ENCODE data around the gene CD48. TPM values are rescaled to one million over a fixed set of nuclear protein-coding genes. Genes with fewer than 3 reads are reported as not detected.

Gene CD48
- total and polyA plus RNA-seq, 3 experiments from 2014 or later = 224 to 250 (median 234) TPM

GRCh38 chr1:160659566-160659965 lies 52.1 kb downstream of the CD48 start:
- Histone ChIP-seq H3K4me1 (ENCODE audit: insufficient read depth, low read length) (peaks cover 49% of the 10 kb centered on the region), H3K4me3 (ENCODE audit: low read length) (no peak overlapping the region), H3K36me3 (ENCODE audit: insufficient read depth, low read length) (no peaks in the 10 kb centered on the region), H3K27me3 (ENCODE audit: insufficient read depth, low read length, poor library complexity, severe bottlenecking) (no peaks in the 10 kb centered on the region), H3K9me3 (ENCODE audit: low read length) (no peaks in the 10 kb centered on the region), H3K27ac (ENCODE audit: low read depth, low read length) (no peak overlapping the region)
- H3K27ac Mint-ChIP-seq = no peak overlapping the region
- peaks cover 37 to 56% (median 54%) of the 10 kb centered on the region in 3 donors for H3K4me1 Mint-ChIP-seq
- H3K9me3 Mint-ChIP-seq = no peaks in the 10 kb centered on the region
- H3K36me3 Mint-ChIP-seq = peaks cover 0 to 7% (median 2%) of the 10 kb centered on the region in 3 donors
- ChIA-PET POLR2A (no interaction called here), CTCF (no interaction called here)
- no peak overlapping the region for H3K4me3 Mint-ChIP-seq
- DNase-seq = no peak
- H3K27me3 Mint-ChIP-seq = no peaks in the 10 kb centered on the region

DNA sequence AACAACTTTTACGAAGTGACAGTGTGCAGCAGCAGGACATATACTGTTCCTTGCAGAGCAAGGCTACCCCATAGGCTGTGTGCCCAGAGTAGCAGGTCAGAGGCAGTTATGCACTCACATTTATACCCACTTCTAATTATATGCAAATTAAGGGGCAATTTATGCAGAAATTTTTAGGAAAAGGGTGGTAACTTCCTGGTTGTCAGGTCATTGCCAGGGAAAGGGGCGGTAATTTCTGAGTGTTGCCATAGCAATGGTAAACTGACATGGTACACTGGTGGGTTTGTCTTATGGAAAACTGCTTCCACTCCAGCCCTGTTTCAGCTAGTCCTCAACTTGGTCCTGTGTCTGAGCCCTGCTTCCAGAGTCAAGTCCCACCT lies 52.8 kb downstream of the CD48 start:
- Histone ChIP-seq H3K27ac (ENCODE audit: low read depth, low read length) (no peak overlapping the region), H3K9me3 (ENCODE audit: low read length) (no peaks in the 10 kb centered on the region), H3K36me3 (ENCODE audit: insufficient read depth, low read length) (no peaks in the 10 kb centered on the region), H3K4me3 (ENCODE audit: low read length) (no peak overlapping the region), H3K27me3 (ENCODE audit: insufficient read depth, low read length, poor library complexity, severe bottlenecking) (no peaks in the 10 kb centered on the region), H3K4me1 (ENCODE audit: insufficient read depth, low read length) (peaks cover 42% of the 10 kb centered on the region)
- ChIA-PET CTCF (interaction anchor here (1.5 kb wide), 1 partner anchor 40 kb away, joined by 4 read pairs; no protein-coding TSS in a partner anchor), POLR2A (no interaction called here)
- no peaks in the 10 kb centered on the region for H3K27me3 Mint-ChIP-seq
- H3K4me1 Mint-ChIP-seq = peaks cover 33 to 51% (median 49%) of the 10 kb centered on the region in 3 donors
- DNase-seq = no peak
- H3K9me3 Mint-ChIP-seq = no peaks in the 10 kb centered on the region
- H3K4me3 Mint-ChIP-seq = no peak overlapping the region
- H3K27ac Mint-ChIP-seq = peak overlapping the region in 1 of 8 donors; percentile 59
- peaks cover 0 to 7% (median 2%) of the 10 kb centered on the region in 3 donors for H3K36me3 Mint-ChIP-seq

GRCh38 chr1:160658162-160658813 lies 53.3 kb downstream of the CD48 start:
- Mint-ChIP-seq H3K36me3 (peaks cover 0 to 7% (median 2%) of the 10 kb centered on the region in 3 donors), H3K4me1 (peaks cover 29 to 50% (median 44%) of the 10 kb centered on the region in 3 donors), H3K4me3 (no peak overlapping the region), H3K27me3 (no peaks in the 10 kb centered on the region), H3K27ac (no peak overlapping the region), H3K9me3 (no peaks in the 10 kb centered on the region)
- H3K4me1 ChIP-seq (ENCODE audit: insufficient read depth, low read length) = peaks cover 42% of the 10 kb centered on the region
- no peaks in the 10 kb centered on the region for H3K9me3 ChIP-seq (ENCODE audit: low read length)
- POLR2A ChIA-PET = no interaction called here
- no peak for DNase-seq
- H3K27me3 ChIP-seq (ENCODE audit: insufficient read depth, low read length, poor library complexity, severe bottlenecking) = no peaks in the 10 kb centered on the region
- CTCF ChIA-PET = interaction anchor here (1.5 kb wide), 1 partner anchor 39 kb away, joined by 4 read pairs; no protein-coding TSS in a partner anchor
- H3K36me3 ChIP-seq (ENCODE audit: insufficient read depth, low read length) = no peaks in the 10 kb centered on the region
- no peak overlapping the region for H3K27ac ChIP-seq (ENCODE audit: low read depth, low read length)
- H3K4me3 ChIP-seq (ENCODE audit: low read length) = no peak overlapping the region

- Histone ChIP-seq H3K27ac (ENCODE audit: low read depth, low read length) (no peak overlapping the region), H3K9me3 (ENCODE audit: low read length) (no peaks in the 10 kb centered on the region), H3K36me3 (ENCODE audit: insufficient read depth, low read length) (no peaks in the 10 kb centered on the region), H3K27me3 (ENCODE audit: insufficient read depth, low read length, poor library complexity, severe bottlenecking) (no peaks in the 10 kb centered on the region), H3K4me1 (ENCODE audit: insufficient read depth, low read length) (peaks cover 41% of the 10 kb centered on the region), H3K4me3 (ENCODE audit: low read length) (no peak overlapping the region)
- no peaks in the 10 kb centered on the region for H3K9me3 Mint-ChIP-seq
- ChIA-PET CTCF (interaction anchor here (1.5 kb wide), 1 partner anchor 38 kb away, joined by 4 read pairs; no protein-coding TSS in a partner anchor), POLR2A (no interaction called here)
- H3K36me3 Mint-ChIP-seq = peaks cover 0 to 7% (median 2%) of the 10 kb centered on the region in 3 donors
- peak overlapping the region in 2 of 8 donors; percentile 16 to 59 for H3K27ac Mint-ChIP-seq
- H3K27me3 Mint-ChIP-seq = no peaks in the 10 kb centered on the region
- no peak for DNase-seq
- H3K4me1 Mint-ChIP-seq = peaks cover 26 to 49% (median 34%) of the 10 kb centered on the region in 3 donors
- no peak overlapping the region for H3K4me3 Mint-ChIP-seq
Observed at GRCh38 chr1:160657250-160657781, 54.3 kb downstream of the CD48 start.

GRCh38 chr1:160656737-160657136 lies 54.9 kb downstream of the CD48 start:
- Mint-ChIP-seq H3K27me3 (no peaks in the 10 kb centered on the region), H3K4me3 (no peak overlapping the region), H3K36me3 (peaks cover 0 to 7% (median 2%) of the 10 kb centered on the region in 3 donors), H3K4me1 (peaks cover 22 to 49% (median 34%) of the 10 kb centered on the region in 3 donors), H3K27ac (peak overlapping the region in 2 of 8 donors; percentile 6 to 25), H3K9me3 (no peaks in the 10 kb centered on the region)
- POLR2A ChIA-PET = no interaction called here
- no peak for DNase-seq
- Histone ChIP-seq H3K27ac (ENCODE audit: low read depth, low read length) (no peak overlapping the region), H3K9me3 (ENCODE audit: low read length) (no peaks in the 10 kb centered on the region), H3K4me1 (ENCODE audit: insufficient read depth, low read length) (peaks cover 43% of the 10 kb centered on the region), H3K36me3 (ENCODE audit: insufficient read depth, low read length) (no peaks in the 10 kb centered on the region), H3K27me3 (ENCODE audit: insufficient read depth, low read length, poor library complexity, severe bottlenecking) (no peaks in the 10 kb centered on the region), H3K4me3 (ENCODE audit: low read length) (no peak overlapping the region)
- CTCF ChIA-PET = interaction anchor here (1.1 kb wide), 1 partner anchor 38 kb away, joined by 3 read pairs; no protein-coding TSS in a partner anchor

- H3K27ac Mint-ChIP-seq = peak overlapping the region in 2 of 8 donors; percentile 12 to 94
- H3K4me1 Mint-ChIP-seq = peaks cover 40 to 71% (median 53%) of the 10 kb centered on the region in 3 donors
- H3K36me3 Mint-ChIP-seq = peaks cover 0 to 2% (median 0%) of the 10 kb centered on the region in 3 donors
- Histone ChIP-seq H3K4me1 (ENCODE audit: insufficient read depth, low read length) (peaks cover 54% of the 10 kb centered on the region), H3K4me3 (ENCODE audit: low read length) (no peak overlapping the region), H3K9me3 (ENCODE audit: low read length) (no peaks in the 10 kb centered on the region), H3K36me3 (ENCODE audit: insufficient read depth, low read length) (no peaks in the 10 kb centered on the region), H3K27ac (ENCODE audit: low read depth, low read length) (no peak overlapping the region), H3K27me3 (ENCODE audit: insufficient read depth, low read length, poor library complexity, severe bottlenecking) (no peaks in the 10 kb centered on the region)
- no peaks in the 10 kb centered on the region for H3K27me3 Mint-ChIP-seq
- H3K4me3 Mint-ChIP-seq = no peak overlapping the region
- ChIA-PET CTCF (interaction anchor here (0.9 kb wide), 1 partner anchor 21 kb away, joined by 4 read pairs; no protein-coding TSS in a partner anchor), POLR2A (no interaction called here)
- no peak for DNase-seq
- no peaks in the 10 kb centered on the region for H3K9me3 Mint-ChIP-seq
Observed at GRCh38 chr1:160653620-160654016, 58.0 kb downstream of the CD48 start.

DNA sequence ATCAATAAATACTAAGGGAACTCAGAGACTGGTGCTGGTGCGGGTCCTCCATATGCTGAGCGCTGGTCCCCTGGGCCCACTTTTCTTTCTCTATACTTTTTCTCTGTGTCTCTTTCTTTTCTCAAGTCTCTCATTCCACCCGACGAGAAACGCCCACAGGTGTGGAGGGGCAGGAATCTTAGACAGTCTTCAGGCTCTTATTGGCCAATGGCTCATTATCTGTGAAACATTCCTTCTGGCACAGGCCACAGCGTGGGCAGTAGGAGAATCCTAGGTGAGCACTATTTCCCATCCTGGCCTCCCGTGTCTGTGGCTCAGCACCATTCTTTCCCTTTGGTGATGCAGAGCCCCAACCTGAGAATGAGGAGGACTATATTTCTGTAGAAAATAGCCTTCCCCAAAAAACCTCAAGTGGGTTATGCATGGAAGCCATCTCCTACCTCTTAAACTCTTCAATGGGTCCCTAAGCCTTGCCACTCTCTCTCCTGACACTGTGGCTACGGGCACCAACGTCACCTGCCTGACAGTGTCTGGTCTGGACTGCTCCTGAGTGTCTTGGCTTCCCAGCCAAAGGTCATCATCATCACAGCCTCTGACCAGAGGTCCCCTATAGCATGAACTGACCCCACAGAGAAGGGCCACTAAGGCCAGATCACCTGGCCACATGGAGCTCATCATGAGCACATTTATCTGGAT lies 58.5 kb downstream of the CD48 start:
- Mint-ChIP-seq H3K9me3 (no peaks in the 10 kb centered on the region), H3K27me3 (no peaks in the 10 kb centered on the region), H3K4me3 (no peak overlapping the region), H3K4me1 (peaks cover 44 to 73% (median 53%) of the 10 kb centered on the region in 3 donors), H3K36me3 (peaks cover 0 to 2% (median 0%) of the 10 kb centered on the region in 3 donors), H3K27ac (peak overlapping the region in 3 of 8 donors; percentile 8 to 94 (median 13))
- H3K36me3 ChIP-seq (ENCODE audit: insufficient read depth, low read length) = no peaks in the 10 kb centered on the region
- CTCF ChIA-PET = interaction anchor here (0.9 kb wide), 1 partner anchor 22 kb away, joined by 4 read pairs; no protein-coding TSS in a partner anchor
- DNase-seq = no peak
- no peaks in the 10 kb centered on the region for H3K9me3 ChIP-seq (ENCODE audit: low read length)
- peaks cover 55% of the 10 kb centered on the region for H3K4me1 ChIP-seq (ENCODE audit: insufficient read depth, low read length)
- POLR2A ChIA-PET = no interaction called here
- no peaks in the 10 kb centered on the region for H3K27me3 ChIP-seq (ENCODE audit: insufficient read depth, low read length, poor library complexity, severe bottlenecking)
- H3K27ac ChIP-seq (ENCODE audit: low read depth, low read length) = no peak overlapping the region
- H3K4me3 ChIP-seq (ENCODE audit: low read length) = no peak overlapping the region
